Adrenal gland (tissue), 12 donors: ENCODE measurements around the gene SLC38A8. TPM values are rescaled to one million over a fixed set of nuclear protein-coding genes. Genes with fewer than 3 reads are reported as not detected.

Source experiments
- DNase-seq, 7 donors: peaks; one replicate each; pipeline ENCODE4 v3.0.0-alpha.2; 2019 to 2020
- H3K27ac ChIP-seq, 5 donors: fragments of 200-600 bp; sonication (generic) in 4 of 5; 1 replicate in 3 of 5; 2 replicates in 2 of 5; pipeline versions ENCODE4 v1.5.1 to v1.8.0; 2016 to 2020; ENCODE audit warnings: mild to moderate bottlenecking in 1 of 5
- H3K27me3 ChIP-seq: fragments of 200-600 bp; 2 replicates; pipeline ENCODE4 v1.8.0; 2021
- H3K36me3 ChIP-seq, 2 donors: fragments of 200-600 bp; replicated peaks in 1 of 2; 1 replicate in 1 of 2; 2 replicates in 1 of 2; pipeline versions ENCODE4 v1.5.1 to v1.8.0; 2018 to 2022
- H3K4me1 ChIP-seq, 2 donors: fragments of 200-600 bp; replicated peaks in 1 of 2; 1 replicate in 1 of 2; 2 replicates in 1 of 2; pipeline versions ENCODE4 v1.5.1 to v1.8.0; 2018 to 2021
- H3K4me3 ChIP-seq, 4 donors: fragments of 200-600 bp; sonication (generic) in 3 of 4; one replicate each; pipeline ENCODE4 v1.5.1; 2016 to 2018
- H3K9me3 ChIP-seq, 3 donors: fragments of 200-600 bp; sonication (generic) in 1 of 3; replicated peaks in 1 of 3; 1 replicate in 2 of 3; 2 replicates in 1 of 3; pipeline versions ENCODE4 v1.5.1 to v1.8.0; 2016 to 2021
- POLR2A ChIP-seq, 2 donors: fragments of 450-650 bp; IDR thresholded peaks; one replicate each; pipeline ENCODE4 v1.6.1; 2017; ENCODE audit warnings: antibody characterized with exemption in 2 of 2, mild to moderate bottlenecking in 2 of 2, moderate library complexity in 1 of 2
- WGBS, 4 donors: extraction: QIAGEN DNeasy Blood & Tissue Kit in 2 of 4; methylation state at CpG; one replicate each; pipeline versions ENCODE4 v1.1.5 to v1.1.7; 2013 to 2017; 5-methylcytosine and 5-hydroxymethylcytosine counted together
- intact Hi-C, 2 donors: fragments of 100-400 bp; cut with DNase I; formaldehyde crosslinking; loops; one replicate each; pipeline versions ENCODE4 v1.14.1 to v1.15.0; 2022 to 2023
- polyA plus RNA-seq, 3 donors: library from polyadenylated mRNA; stranded (reverse); fragments of 200-250 nt in 2 of 3; fragments of 350-450 nt in 1 of 3; fragmentation: Illumina TruSeq in 1 of 3; extraction: RNeasy Lipid Tissue Mini Kit (QIAGEN cat#74804) in 1 of 3; gene quantifications; one replicate each; pipeline ENCODE4 v1.2.3, GENCODE V29; 2013 to 2014
- total RNA-seq, 9 donors: library from RNA; depleted of rRNA in 4 of 9; stranded (reverse); fragments of >200 nt in 4 of 9; fragments of 120-200 nt in 1 of 9; fragmentation: NEBNext Ultra II Directional in 1 of 9; extraction: Animal tissue kit (Norgen Biotek cat#: 25700) in 1 of 9; gene quantifications; one replicate each; pipeline versions ENCODE4 v1.1.0 to v1.2.4, GENCODE V29; 2013 to 2023
- TF ChIP-seq, protein P1 (sequence below), 6 experiments: fragments of 450-650 bp in 4 of 6; fragments of 200-600 bp in 2 of 6; sonication (generic) in 1 of 6; IDR thresholded peaks; 1 replicate in 5 of 6; 2 replicates in 1 of 6; pipeline versions ENCODE4 v1.5.1 to v1.8.0; 2016 to 2021; ENCODE audit warnings: antibody characterized with exemption in 6 of 6, mild to moderate bottlenecking in 2 of 6, moderate library complexity in 1 of 6
- donor health status: healthy with polysubstance abuse.
- donor health status: Bipolar disorder and iron deficiency.
- donor health status: DM: yes; HTN: yes; CAD: no.
- donor health status: DM: no; HTN: no; CAD: no.
- donor health status: DM: no; HTN: no; CAD: no.
- donor health status: DM: yes; HTN: yes; CAD: no.

SLC38A8 gene
- total and polyA plus RNA-seq, 12 donors, result 0.07 to 1.3 (median 0.60) TPM; not detected in 6

DNA sequence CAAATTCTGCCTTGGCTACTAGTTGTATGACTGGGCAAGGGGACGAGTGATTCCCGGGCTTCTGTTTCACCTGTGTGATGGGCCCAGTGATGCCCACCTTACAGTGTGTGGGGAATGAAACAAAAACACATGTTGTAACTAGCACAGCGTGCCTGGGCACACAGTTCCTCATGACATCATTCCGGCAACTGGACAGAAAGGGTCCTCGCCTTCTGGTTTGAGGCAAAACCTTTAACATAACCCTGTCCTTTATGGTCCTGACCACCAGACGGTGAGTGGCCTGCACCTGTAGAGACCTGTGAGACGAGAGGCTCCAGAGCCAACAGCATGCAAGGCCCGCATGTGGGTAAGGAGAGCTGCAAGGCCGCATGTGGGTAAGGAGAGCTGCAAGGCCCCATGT lies 7.7 kb upstream of the SLC38A8 start:
- WGBS, 4 donors, result 90 to 97% (median 93%) methylated on average over 9 of the region's 9 CpGs
- H3K9me3 ChIP-seq, result no peaks in the 10 kb centered on the region
- H3K4me1 ChIP-seq, result peaks cover 6 to 7% of the 10 kb centered on the region in 2 donors
- TF ChIP-seq, protein P1, sequence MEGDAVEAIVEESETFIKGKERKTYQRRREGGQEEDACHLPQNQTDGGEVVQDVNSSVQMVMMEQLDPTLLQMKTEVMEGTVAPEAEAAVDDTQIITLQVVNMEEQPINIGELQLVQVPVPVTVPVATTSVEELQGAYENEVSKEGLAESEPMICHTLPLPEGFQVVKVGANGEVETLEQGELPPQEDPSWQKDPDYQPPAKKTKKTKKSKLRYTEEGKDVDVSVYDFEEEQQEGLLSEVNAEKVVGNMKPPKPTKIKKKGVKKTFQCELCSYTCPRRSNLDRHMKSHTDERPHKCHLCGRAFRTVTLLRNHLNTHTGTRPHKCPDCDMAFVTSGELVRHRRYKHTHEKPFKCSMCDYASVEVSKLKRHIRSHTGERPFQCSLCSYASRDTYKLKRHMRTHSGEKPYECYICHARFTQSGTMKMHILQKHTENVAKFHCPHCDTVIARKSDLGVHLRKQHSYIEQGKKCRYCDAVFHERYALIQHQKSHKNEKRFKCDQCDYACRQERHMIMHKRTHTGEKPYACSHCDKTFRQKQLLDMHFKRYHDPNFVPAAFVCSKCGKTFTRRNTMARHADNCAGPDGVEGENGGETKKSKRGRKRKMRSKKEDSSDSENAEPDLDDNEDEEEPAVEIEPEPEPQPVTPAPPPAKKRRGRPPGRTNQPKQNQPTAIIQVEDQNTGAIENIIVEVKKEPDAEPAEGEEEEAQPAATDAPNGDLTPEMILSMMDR (IDR thresholded peaks at IDR 0.05), result no peak
- TF ChIP-seq POLR2A (IDR thresholded peaks at IDR 0.05), result no peak
- H3K27me3 ChIP-seq, result no peaks in the 10 kb centered on the region
- no peak overlapping the region for H3K4me3 ChIP-seq
- peaks cover 0 to 29% of the 10 kb centered on the region in 2 donors for H3K36me3 ChIP-seq
- no peak for DNase-seq
- no peak overlapping the region for H3K27ac ChIP-seq
- intact Hi-C loops, result loop anchor here in 1 of 2 donors (10.0 kb wide), 1 partner anchor 126 kb away; no protein-coding TSS in a partner anchor

DNA sequence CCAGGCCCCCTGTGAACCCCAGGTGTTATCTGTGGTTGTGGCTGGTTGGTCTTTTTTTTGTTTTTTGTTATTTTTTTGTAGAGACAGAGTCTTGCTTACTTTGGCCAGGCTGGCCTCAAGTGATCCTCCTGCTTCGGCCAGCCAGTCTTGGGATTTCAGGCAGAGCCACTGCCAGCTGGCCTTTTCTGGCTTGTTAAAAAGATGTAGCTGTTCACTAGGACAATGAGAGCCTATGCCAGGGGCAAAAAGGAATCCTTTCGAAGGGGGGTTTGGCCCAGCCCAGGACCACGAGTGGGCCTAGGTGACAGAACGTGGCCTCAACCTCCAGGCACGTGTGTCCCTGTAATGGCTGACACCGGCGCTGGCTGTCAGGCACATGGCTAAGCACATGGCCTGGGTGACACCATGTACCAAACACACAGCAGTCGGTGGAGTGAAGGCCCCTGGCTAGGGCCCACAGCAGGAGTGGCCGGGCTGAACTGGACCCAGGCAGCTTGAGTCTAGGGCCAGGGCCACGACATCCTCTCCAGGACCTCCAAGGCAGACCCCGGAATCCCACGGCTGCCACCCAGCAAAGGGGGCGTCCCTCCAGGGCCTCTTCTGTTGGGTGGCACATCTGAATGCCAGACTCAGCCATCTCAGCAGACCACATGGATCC lies 6.9 kb upstream of the SLC38A8 start:
- peaks cover 0 to 27% of the 10 kb centered on the region in 2 donors for H3K36me3 ChIP-seq

DNA sequence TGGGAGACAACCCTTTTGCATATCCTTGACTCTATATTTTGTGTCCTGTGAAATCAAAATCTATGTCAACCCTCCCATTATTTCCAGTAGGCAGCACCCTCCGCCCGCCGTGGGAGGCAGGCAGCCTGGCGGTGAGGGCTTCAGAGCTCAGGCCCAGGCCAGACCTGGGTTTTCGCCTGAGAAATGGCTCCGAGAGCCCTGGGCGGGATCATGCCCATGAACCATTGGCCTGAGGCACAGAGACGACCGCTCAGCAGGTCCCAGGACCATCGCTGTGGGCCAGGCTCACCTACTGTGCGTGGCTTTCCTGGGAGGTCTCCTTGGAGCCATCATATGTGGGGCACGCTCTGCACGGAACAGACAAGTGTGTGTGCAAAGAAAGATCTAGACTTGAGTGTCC lies 6.3 kb upstream of the SLC38A8 start:
- Histone ChIP-seq H3K36me3 (peaks cover 0 to 20% of the 10 kb centered on the region in 2 donors), H3K27me3 (no peaks in the 10 kb centered on the region), H3K9me3 (no peaks in the 10 kb centered on the region), H3K4me3 (no peak overlapping the region), H3K4me1 (peaks cover 0 to under 1% of the 10 kb centered on the region in 2 donors), H3K27ac (no peak overlapping the region)
- no peak for DNase-seq
- TF ChIP-seq, protein P1 (IDR thresholded peaks at IDR 0.05), result no peak
- no peak for TF ChIP-seq POLR2A (IDR thresholded peaks at IDR 0.05)
- 93 to 99% (median 96%) methylated on average over 13 of the region's 13 CpGs for WGBS, 4 donors
- intact Hi-C loops, result loop anchor here in 1 of 2 donors (5.0 kb wide), 1 partner anchor 77 kb away; no protein-coding TSS in a partner anchor

More for the DNA sequence above, 6.9 kb upstream of the SLC38A8 start:
- no peaks in the 10 kb centered on the region for H3K4me1 ChIP-seq
- no peak overlapping the region for H3K27ac ChIP-seq
- 67 to 88% (median 85%) methylated on average over 7 to 13 of the region's 13 CpGs for WGBS, 4 donors
- no peaks in the 10 kb centered on the region for H3K27me3 ChIP-seq
- intact Hi-C loops, result loop anchor here (5.0 to 10.0 kb wide), 2 partner anchors 77 to 125 kb away; no protein-coding TSS in a partner anchor
- DNase-seq, result no peak
- H3K9me3 ChIP-seq, result no peaks in the 10 kb centered on the region
- no peak overlapping the region for H3K4me3 ChIP-seq
- no peak for TF ChIP-seq POLR2A (IDR thresholded peaks at IDR 0.05)
- TF ChIP-seq, protein P1 (IDR thresholded peaks at IDR 0.05), result no peak

DNA sequence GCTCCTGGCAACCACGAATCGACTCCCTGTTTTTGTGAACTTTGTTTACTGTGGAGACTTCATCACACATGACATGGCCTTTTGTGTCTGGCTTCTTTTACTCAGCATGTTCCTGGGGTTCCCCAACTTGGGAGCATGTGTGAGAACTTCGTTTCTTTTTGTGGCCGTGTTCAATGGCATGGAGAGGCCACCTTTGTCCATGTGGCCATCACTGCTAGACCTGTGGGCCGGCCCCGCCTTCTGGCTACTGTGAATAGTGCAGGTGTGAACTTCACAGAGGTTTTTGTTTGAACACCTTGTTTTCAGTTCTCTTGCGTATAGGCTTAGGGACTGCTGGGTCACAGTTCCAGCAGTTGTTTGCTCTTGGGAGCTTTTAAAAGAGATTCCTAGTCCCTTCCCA lies 5.7 kb upstream of the SLC38A8 start:
- DNase-seq, result no peak
- intact Hi-C loops, result loop anchor here in 1 of 2 donors (5.0 kb wide), 1 partner anchor 76 kb away; no protein-coding TSS in a partner anchor
- peaks cover 0 to 5% of the 10 kb centered on the region in 2 donors for H3K4me1 ChIP-seq
- H3K9me3 ChIP-seq, result no peaks in the 10 kb centered on the region
- TF ChIP-seq, protein P1 (IDR thresholded peaks at IDR 0.05), result no peak
- TF ChIP-seq POLR2A (IDR thresholded peaks at IDR 0.05), result no peak
- no peak overlapping the region for H3K4me3 ChIP-seq
- 85 to 94% (median 90%) methylated on average over 7 of the region's 7 CpGs for WGBS, 4 donors
- no peak overlapping the region for H3K27ac ChIP-seq
- H3K27me3 ChIP-seq, result no peaks in the 10 kb centered on the region
- peaks cover 0 to 14% of the 10 kb centered on the region in 2 donors for H3K36me3 ChIP-seq
